Measurements from ENCODE around the gene NUP62.

The NUP62 gene

GRCh38 chr19:49863254-49863934 lies 65.9 kb downstream of the NUP62 start:
- FAIRE-seq, result no peak

DNA sequence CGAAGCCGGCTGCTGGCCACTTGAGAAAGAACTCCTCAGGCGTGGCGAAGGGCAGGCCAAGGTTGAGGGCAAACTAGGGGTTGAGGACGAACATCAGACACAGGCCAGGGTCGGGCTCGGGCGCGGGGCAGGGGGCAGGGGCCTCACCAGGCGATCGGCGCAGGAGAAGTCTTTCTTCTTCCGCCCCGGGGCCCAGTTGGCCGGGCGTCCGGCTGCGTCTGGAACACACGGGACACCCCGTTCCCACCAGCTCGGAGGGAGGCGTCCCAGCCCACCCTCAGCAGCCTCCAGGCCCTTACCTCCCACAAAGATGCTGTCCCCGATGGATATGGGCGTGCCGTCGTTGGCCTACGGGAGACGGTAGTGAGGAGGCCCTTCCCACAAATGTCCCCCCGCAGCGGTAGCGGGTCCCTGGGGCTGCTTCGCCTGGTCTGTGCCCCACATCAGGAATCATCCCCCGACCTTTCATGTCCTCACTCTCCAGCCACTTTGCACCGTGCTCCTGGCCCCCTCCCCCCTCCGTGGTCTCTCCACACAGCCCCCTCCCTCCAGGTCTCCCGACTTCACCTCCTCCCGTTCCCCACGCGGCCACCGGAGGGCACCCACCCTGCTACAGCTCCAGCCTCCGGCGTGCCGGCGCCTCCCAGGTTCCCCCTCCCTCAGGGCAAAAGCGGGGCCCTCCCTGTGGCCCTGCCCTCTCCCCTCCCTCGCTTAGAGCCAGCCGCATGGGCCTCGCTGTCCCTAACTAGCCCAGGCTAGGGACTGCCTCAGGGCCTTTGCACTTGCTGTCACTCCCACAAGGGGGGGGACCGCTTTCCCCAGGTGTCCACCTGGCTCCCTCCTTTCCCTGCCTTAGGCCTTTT lies 66.7 kb downstream of the NUP62 start:
- no peak for FAIRE-seq

GRCh38 chr19:49861541-49862378 lies 67.5 kb downstream of the NUP62 start:
- FAIRE-seq, result no peak

DNA sequence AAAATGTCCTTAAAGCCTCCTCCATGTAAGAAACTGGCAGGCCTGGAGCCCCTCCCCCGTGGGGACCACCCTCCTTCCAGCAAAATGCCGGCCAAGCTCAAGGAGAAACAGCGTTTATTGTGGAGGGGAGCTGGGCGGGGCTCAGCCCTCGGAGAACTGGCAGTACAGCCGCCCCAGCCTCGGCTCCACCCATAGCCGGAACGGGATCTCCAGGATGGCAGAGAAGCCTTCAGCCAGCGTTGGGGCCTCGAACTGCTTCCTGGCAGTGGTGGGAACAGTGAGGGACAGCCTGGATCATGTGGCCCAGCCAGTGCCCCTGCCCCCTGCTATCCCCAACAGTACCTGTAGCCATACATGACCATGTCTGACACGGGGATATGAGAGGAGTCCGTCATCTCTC lies 68.2 kb downstream of the NUP62 start:
- FAIRE-seq, result no peak

- FAIRE-seq, result no peak
Observed at GRCh38 chr19:49860336-49861102, 68.8 kb downstream of the NUP62 start.

- no peak for FAIRE-seq
Observed at GRCh38 chr19:49859682-49860335, 69.5 kb downstream of the NUP62 start.

DNA sequence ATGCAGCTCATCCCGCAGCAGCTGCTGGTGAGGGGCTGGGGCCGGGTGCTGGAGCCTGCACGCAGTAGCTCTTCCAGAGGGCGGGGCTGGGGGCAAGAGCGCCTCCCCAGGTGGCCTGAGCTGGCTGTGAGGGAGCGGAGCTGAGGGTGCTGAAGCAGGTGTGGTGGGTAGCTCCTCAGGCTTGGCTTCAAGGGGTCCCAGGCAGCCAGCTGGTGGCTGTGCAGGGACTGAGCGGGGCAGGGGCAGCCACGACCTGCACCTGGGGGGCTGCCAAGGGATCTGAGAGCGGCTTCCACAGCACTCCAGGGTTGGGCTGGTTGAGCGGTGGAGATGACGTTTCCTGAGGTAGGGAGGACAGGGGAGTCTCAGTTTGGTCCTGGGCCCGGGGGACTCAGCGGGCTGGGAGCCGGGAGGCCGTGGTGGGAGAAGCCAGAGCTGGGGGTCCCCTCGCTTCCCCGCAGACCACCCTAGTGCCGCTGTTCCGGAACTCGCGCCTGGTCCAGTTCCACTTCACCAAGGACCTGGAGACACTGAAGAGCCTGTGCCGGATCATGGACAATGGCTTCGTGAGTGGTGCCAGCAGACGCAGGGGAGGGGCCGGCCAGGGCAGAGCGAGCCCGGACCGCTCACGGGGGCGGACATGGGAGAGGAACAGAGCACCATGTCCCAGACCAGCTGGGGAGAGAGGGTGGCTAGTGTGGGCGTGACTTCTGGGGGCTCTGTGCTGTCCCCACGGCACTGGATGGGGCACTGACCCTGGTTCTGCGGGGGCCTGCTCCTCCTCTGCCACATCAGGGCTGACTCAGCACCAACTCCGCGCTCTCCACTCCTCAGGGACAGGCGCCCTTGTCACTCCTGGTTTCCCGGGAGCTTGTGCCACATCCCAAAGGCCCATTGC lies 71.0 kb downstream of the NUP62 start:
- no peak for FAIRE-seq

DNA sequence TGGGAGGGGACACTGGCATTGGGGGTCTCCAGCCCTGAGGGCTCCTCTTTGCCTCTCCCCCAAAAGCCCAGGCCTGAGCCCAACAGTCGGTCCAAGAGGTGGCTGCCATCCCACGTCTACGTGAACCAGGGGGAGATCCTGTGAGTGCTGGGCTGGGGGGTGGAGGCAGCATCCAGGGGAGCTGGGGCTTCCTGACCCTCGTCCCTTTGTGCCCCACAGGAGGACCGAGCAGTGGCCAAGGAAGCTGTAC lies 71.5 kb downstream of the NUP62 start:
- FAIRE-seq, result no peak

- FAIRE-seq, result no peak
Observed at GRCh38 chr19:49857061-49857837, 72.1 kb downstream of the NUP62 start.
